ENCODE results near the gene FAM13B.

- no peak for TF ChIP-seq CTCF (IDR thresholded peaks at IDR 0.05)
- TF ChIP-seq HOXB13 (CRISPR knock-in tag; IDR thresholded peaks at IDR 0.05; ENCODE audit: low read depth): no peak
- no peak for TF ChIP-seq RFX5 (IDR thresholded peaks at IDR 0.05)
- TF ChIP-seq SMC3 (IDR thresholded peaks at IDR 0.05): no peak
- TF ChIP-seq ZNF302 (CRISPR knock-in tag; IDR thresholded peaks at IDR 0.05): no peak
- no peak for TF ChIP-seq RAD21 (conservative IDR thresholded peaks at IDR 0.05 in 1 of 2, IDR thresholded peaks at IDR 0.05 in 1 of 2)
- no peak for TF ChIP-seq HDAC2 (IDR thresholded peaks at IDR 0.05)
- TF ChIP-seq, protein P1, sequence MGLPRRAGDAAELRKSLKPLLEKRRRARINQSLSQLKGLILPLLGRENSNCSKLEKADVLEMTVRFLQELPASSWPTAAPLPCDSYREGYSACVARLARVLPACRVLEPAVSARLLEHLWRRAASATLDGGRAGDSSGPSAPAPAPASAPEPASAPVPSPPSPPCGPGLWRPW (IDR thresholded peaks at IDR 0.05): no peak
- TF ChIP-seq NFE2L2 (conservative IDR thresholded peaks at IDR 0.05; ENCODE audit: low read length): no peak
- TF ChIP-seq GATA3 (IDR thresholded peaks at IDR 0.05; ENCODE audit: borderline replicate concordance): no peak
- no peak for TF ChIP-seq POLR2A (IDR thresholded peaks at IDR 0.05; ENCODE audit: low read length)
- TF ChIP-seq EHMT2 (IDR thresholded peaks at IDR 0.05; ENCODE audit: low read depth): no peak
- no peak for TF ChIP-seq SREBF2 (IDR thresholded peaks at IDR 0.05)
Observed at GRCh38 chr5:138022912-138023311, 10.0 kb downstream of the FAM13B start.

Data from A549 (cell line).